ENCODE measurements around the gene PAN2. TPM values are rescaled to one million over a fixed set of nuclear protein-coding genes. Genes with fewer than 3 reads are reported as not detected.

The PAN2 gene
- total RNA-seq, 1 experiment from 2014 or later = 75.0 TPM

- Histone ChIP-seq H3K36me3 (ENCODE audit: control insufficient read depth in 1 of 2, insufficient read depth in 2 of 2, low read length in 2 of 2) (peaks cover 8 to 12% of the 10 kb centered on the region in 2 experiments; a peak in 3 of 4 replicates), H3K79me2 (ENCODE audit: insufficient read depth, low read length) (peaks cover 10% of the 10 kb centered on the region; the same call in 1 of the 2 replicates), H3K27ac (ENCODE audit: low read depth, low read length) (peak overlapping the region; percentile 50; the same call in 1 of the 2 replicates), H3K9ac (ENCODE audit: low read length) (peak overlapping the region; percentile 71), H2AFZ (ENCODE audit: low read depth, low read length, poor library complexity, severe bottlenecking) (no peak overlapping the region), H4K20me1 (ENCODE audit: insufficient read depth) (no peaks in the 10 kb centered on the region), H3K27me3 (ENCODE audit: insufficient read depth, low read length) (no peaks in the 10 kb centered on the region), H3K4me1 (ENCODE audit: control insufficient read depth in 1 of 2, insufficient read depth in 2 of 2, low read length in 2 of 2) (peaks cover 10 to 18% of the 10 kb centered on the region in 2 experiments; a peak in 3 of 4 replicates), H3K9me3 (ENCODE audit: control insufficient read depth in 1 of 2, insufficient read depth in 1 of 2, low read depth in 1 of 2, low read length in 2 of 2) (no peaks in the 10 kb centered on the region), H3K9me2 (ENCODE audit: insufficient read depth) (no peaks in the 10 kb centered on the region), H3K4me3 (replicated peaks in 1 of 2; ENCODE audit: low read depth in 1 of 2, low read length in 2 of 2) (peak overlapping the region; percentile 74 to 93), H3K4me2 (ENCODE audit: low read length) (peak overlapping the region; percentile 83)
- RAD21 ChIA-PET (ENCODE audit: low non-redundant PET in 1 of 2, low total read pairs in 2 of 2, uncharacterized antibody in 2 of 2, unreplicated experiment in 2 of 2) = no interaction called here
- intact Hi-C loops (cut with micrococcal nuclease) = no loop called here
- no TSS peak for BruUV-seq (replicated peaks)
- CTCF ChIA-PET = interaction anchor here (1.4 to 1.9 kb wide), 4 partner anchors 26 to 278 kb away, joined by 5 to 7 read pairs (median 6); partner anchors contain the start of gene PAN2
- ATAC-seq (no peak), DNase-seq (ENCODE audit: low read depth, low spot score) (no peak)
- POLR2A ChIA-PET = interaction anchor here (1.2 to 2.5 kb wide), 10 partner anchors 9 to 241 kb away, joined by 3 to 20 read pairs (median 6); partner anchors contain the start of genes CNPY2, PAN2, RBMS2 and ZC3H10
- no peak for TF ChIP-seq ELF1 (IDR thresholded peaks at IDR 0.05; ENCODE audit: borderline replicate concordance, low read depth)
- TF ChIP-seq MAX (IDR thresholded peaks at IDR 0.05) = no peak
- no peak for TF ChIP-seq CEBPB (IDR thresholded peaks at IDR 0.05; ENCODE audit: low read depth)
- TF ChIP-seq ZBTB33 (IDR thresholded peaks at IDR 0.05; ENCODE audit: extremely low read depth, insufficient replicate concordance, low read length) = no peak
- TF ChIP-seq EGR1 (IDR thresholded peaks at IDR 0.05; ENCODE audit: low read depth) = no peak
- TF ChIP-seq SRF (IDR thresholded peaks at IDR 0.05; ENCODE audit: low read depth) = no peak
- TF ChIP-seq TCF7L2 (IDR thresholded peaks at IDR 0.05; ENCODE audit: borderline replicate concordance, extremely low read depth, insufficient read depth, insufficient read length) = no peak
- no peak for TF ChIP-seq YY1 (IDR thresholded peaks at IDR 0.05; ENCODE audit: extremely low read depth, insufficient replicate concordance, low read depth, low read length)
- TF ChIP-seq ATF3 (IDR thresholded peaks at IDR 0.05) = no peak
- TF ChIP-seq POLR2AphosphoS5 (IDR thresholded peaks at IDR 0.05; ENCODE audit: low read depth, low read length) = no peak
- no peak for TF ChIP-seq JUND (IDR thresholded peaks at IDR 0.05)
- TF ChIP-seq CBX3 (IDR thresholded peaks at IDR 0.05; ENCODE audit: low read depth) = no peak
- TF ChIP-seq EZH2phosphoT487 (IDR thresholded peaks at IDR 0.05; ENCODE audit: borderline replicate concordance) = no peak
- no peak for TF ChIP-seq ZNF274 (IDR thresholded peaks at IDR 0.05; ENCODE audit: low read depth, low read length)
- no peak for TF ChIP-seq POLR2A (IDR thresholded peaks at IDR 0.05; ENCODE audit: borderline replicate concordance, extremely low read depth, insufficient read depth, insufficient read length)
- no peak for TF ChIP-seq CTCF (IDR thresholded peaks at IDR 0.05 in 2 of 3, conservative IDR thresholded peaks at IDR 0.05 in 1 of 3; ENCODE audit: borderline replicate concordance in 1 of 3, insufficient read depth in 1 of 3, low read depth in 2 of 3, low read length in 2 of 3)
- TF ChIP-seq EZH2 (IDR thresholded peaks at IDR 0.05) = no peak
- no peak for TF ChIP-seq SIN3A (IDR thresholded peaks at IDR 0.05; ENCODE audit: low read depth)
- no peak for TF ChIP-seq RAD21 (IDR thresholded peaks at IDR 0.05; ENCODE audit: low read depth)
Measured at GRCh38 chr12:56358836-56359532, 25.2 kb upstream of the PAN2 start.
